Inferior parietal cortex (tissue), 1 donor: ENCODE measurements around the gene TASOR.

ENCODE experiments used
- DNase-seq: peaks from one replicate; pipeline ENCODE4 v3.0.0-alpha.2; 2016; ENCODE audit errors: extremely low spot score

Gene TASOR

DNA sequence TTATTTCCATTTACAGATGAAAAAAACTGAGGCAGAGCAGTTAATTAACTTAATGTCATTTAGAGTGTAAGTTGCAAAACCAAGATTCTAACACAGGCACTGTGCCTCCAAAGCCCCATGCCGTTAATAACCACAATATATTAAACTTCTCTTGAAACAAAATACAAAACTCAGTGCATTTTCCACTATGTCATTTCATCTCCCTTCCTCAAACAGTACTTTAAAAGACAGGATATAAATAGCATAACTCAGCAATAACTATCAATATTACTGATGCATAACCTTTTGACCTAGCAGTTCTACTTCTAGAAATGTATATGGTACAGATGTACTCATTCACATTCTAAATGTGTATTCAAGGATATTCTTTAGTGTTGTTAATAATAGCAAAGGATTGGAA lies 5.1 kb upstream of the TASOR start:
- no peak for DNase-seq

DNA sequence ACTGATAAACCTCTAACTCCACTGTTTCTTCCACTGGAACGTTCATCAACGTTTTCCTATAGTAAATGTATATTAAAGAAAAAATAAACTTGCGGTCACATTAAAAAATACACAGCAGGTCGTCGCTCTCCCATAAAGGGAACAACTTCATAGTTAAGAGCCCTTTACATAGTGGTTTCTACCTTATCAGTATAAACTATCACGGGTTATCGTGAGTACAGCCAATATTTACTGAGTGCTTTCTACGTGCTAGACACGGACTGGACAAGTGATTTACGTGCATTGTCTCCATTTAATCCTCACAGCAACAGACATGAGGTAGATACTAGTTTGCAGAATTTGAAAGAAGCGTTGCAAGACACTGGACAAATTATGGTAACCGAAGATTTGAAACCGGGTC lies 964 bp upstream of the TASOR start:
- no peak for DNase-seq

DNA sequence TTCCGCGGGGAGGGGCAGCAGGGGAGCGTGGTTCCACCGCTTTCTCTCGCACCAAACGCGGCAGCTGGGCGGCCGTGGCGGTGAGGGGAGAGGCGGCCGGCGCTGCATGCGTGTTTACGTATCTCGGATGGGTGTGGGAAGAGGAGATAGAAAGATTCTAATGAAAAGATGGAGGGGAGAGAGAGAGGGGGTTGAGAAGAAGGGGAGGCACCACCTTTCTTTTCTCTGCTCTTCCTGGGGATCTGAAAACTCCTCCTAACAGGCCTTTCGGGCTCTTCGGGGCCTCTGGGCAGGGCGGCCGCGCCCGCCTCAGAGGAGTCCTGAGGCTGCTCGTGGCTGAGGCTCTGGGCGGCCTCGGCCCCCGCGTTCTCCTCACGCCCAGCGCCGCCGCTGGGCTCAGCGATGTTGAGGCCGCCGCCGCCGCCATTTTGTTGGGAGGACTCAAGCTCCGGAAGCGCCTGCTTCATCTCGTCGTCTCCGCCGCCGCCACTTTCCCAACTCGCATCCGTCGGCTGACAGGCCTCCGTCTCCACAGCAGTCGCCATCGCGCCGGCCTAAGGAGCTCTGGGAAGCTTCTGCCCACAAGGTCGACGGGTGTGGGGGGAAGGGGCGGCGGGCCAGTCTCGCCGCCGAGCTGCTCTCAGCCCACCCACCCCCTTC lies 473 bp downstream of the TASOR start:
- DNase-seq: peak; percentile 61

DNA sequence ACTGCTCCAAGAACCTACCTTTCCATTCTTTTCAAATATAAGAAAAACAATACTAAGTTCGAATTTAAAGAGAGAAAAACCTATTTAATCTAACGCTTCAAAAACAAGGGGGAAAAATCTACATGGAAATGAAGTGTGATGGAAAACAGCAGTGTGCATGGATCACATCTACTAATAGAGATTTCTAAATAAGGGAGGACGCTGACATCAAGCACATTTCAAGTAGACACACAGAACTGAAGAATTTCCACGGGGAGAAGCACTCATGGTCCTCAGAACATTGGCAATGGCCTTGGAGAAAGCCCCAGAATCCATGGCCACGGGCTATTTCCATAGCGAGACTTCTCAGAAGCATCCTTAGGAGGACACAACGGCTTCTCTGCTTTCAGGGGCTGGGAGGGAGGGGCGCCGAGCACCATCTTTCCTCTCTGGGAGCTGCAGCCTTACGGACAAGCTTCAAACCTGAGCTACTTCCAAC lies 1.0 kb downstream of the TASOR start:
- no peak for DNase-seq

GRCh38 chr3:56680054-56680580 lies 2.9 kb downstream of the TASOR start:
- DNase-seq: no peak

GRCh38 chr3:56677286-56677685 lies 5.8 kb downstream of the TASOR start:
- no peak for DNase-seq

DNA sequence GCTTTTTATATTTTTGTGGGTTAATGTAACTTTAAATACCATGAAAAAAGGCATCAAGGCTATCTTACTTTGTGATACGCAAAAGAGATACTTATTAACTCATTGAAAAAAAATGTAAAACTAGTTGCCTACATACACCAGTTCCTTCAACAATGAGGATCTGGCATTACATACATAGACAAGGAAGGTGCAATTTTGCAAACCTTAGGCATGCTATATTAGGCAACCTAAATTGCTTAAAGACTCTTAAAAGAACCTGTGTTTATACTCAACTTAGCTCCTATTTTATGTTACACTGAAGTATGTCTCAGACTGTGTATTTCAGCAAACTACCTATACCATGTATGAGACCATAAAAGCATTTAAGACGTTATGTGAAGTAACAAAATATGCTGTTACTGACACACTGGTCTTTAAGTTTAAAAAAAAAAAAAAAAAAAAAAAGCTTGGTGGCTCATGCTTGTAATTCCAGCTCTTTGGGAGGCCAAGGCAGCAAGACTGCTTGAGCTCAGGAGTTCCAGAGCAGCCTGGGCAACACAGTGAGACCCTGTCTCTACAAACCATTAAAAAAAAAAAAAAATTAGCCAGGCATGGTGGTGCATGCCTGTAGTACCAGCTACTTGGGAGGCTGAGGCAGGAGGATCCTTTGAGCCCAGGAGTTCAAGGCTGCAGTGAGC lies 9.1 kb downstream of the TASOR start:
- DNase-seq: no peak

- DNase-seq: no peak
These were observed 15.0 kb downstream of the TASOR start for GRCh38 chr3:56667973-56668579.

DNA sequence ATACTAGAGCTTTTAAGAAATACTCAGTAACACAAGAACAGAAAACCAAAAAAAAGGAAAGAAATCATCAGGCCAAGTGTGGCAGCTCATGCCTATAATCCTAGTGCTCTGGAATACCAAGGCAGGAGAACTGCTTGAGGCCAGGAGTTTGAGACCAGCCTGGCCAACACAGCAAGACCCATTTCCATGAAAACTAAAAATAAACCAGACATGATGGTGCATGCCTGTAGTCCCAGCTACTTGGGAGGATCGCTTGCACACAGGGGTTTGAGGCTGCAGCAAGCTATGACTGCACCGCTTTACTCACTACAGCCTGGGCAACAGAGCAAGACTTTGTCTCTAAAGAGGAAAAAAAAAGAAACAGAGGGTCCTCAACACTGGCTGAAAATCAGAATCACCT lies 18.2 kb downstream of the TASOR start:
- DNase-seq: no peak

DNA sequence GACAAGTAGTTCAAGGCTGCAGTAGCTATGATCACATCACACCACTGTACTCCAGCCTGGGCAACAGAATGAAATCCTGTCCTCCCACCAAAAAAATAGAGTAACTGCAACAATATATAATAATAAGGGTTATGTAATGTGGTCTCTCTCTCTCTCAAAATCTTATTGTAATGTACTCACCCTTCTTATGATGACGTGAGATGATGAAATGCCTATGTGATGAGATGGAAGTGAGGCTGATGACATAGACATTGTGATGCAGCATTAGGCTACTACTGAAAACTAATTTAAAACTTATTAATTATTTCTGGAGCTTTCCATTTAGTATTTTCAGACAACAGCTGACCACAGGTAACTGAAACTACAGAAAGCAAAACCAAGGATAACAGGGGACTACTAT lies 27.4 kb downstream of the TASOR start:
- no peak for DNase-seq

GRCh38 chr3:56654460-56654859 lies 28.6 kb downstream of the TASOR start:
- DNase-seq: no peak

GRCh38 chr3:56645407-56645806 lies 37.7 kb downstream of the TASOR start:
- no peak for DNase-seq

DNA sequence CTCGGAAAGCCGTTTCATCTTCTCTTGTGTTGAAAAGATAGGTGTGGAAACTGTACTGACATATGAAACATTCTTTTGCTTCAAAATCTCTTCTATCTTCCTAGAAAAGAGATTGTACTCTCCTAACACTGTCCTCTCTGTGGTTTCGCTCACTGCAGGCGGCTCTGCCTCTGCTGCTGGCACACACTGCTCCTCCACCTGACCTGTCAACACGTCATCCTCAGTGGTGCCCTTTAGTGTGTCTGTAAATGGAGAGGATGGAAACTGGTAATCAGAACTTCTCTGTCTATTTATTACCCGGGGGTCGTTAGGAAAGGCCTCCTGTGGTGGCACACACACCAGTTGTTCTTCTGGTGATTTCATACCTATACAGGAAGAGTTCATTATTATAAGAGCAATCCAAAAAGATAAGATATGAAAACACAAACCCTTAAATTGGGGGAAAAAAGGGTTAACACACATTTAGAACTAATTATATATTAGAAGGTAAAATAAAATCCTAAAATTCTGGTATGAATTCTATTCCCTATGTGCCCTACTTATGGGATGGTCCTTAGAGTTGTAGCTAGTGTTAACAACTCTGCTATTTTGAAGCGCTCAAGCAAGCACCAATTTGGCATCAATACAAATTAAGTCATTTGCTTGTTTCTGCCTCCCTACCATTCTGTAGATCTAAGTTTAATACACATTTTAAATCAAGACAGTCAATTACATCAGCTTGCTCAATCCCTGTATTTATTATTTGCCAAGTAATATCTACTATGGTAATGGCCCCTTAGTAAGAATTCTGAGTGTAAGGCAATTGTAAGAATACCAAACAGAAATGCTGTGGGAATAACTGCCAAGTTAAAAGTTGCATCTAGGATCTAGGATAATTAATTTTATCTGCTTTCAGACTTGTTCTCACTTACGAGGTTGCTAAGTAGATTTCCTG lies 49.2 kb downstream of the TASOR start:
- no peak for DNase-seq
